Type B pancreatic cell (in vitro differentiated cells): ENCODE data around the gene DOCK1. TPM values are rescaled to one million over a fixed set of nuclear protein-coding genes. Genes with fewer than 3 reads are reported as not detected.

ENCODE experiments used
- DNase-seq: peaks from one replicate; pipeline ENCODE4 v3.0.0; 2021; ENCODE audit warnings: mixed read lengths; ENCODE audit not compliant: unreplicated experiment; ENCODE audit errors: extremely low spot score
- H3K27ac Mint-ChIP-seq: 2 replicates; pipeline ENCODE4 v1.8.0; 2021; ENCODE audit warnings: mild to moderate bottlenecking, mixed read lengths
- H3K27me3 Mint-ChIP-seq: 2 replicates; pipeline ENCODE4 v1.8.0; 2021; ENCODE audit warnings: mixed read lengths
- H3K36me3 Mint-ChIP-seq: 2 replicates; pipeline ENCODE4 v1.8.0; 2021; ENCODE audit warnings: mixed read lengths
- H3K4me1 Mint-ChIP-seq: one replicate; pipeline ENCODE4 v1.8.0; 2021; ENCODE audit warnings: mixed read lengths; ENCODE audit not compliant: unreplicated experiment
- H3K4me3 Mint-ChIP-seq: 2 replicates; pipeline ENCODE4 v1.8.0; 2021; ENCODE audit warnings: mild to moderate bottlenecking, mixed read lengths
- H3K9me3 Mint-ChIP-seq: 2 replicates; pipeline ENCODE4 v1.8.0; 2021; ENCODE audit warnings: mixed read lengths
- total RNA-seq: library from RNA; stranded (reverse); gene quantifications from 2 replicates; pipeline ENCODE4 v1.2.1, GENCODE V29; 2021; ENCODE audit warnings: low replicate concordance
- TF ChIP-seq, protein P1 (sequence below): fragments of 200-600 bp; sonication (generic); conservative IDR thresholded peaks from 2 replicates; pipeline ENCODE4 v1.5.0; 2021; ENCODE audit warnings: antibody characterized with exemption, mild to moderate bottlenecking

Gene DOCK1
- total RNA-seq, 1 donor from 2014 or later, result 67.4 TPM

DNA sequence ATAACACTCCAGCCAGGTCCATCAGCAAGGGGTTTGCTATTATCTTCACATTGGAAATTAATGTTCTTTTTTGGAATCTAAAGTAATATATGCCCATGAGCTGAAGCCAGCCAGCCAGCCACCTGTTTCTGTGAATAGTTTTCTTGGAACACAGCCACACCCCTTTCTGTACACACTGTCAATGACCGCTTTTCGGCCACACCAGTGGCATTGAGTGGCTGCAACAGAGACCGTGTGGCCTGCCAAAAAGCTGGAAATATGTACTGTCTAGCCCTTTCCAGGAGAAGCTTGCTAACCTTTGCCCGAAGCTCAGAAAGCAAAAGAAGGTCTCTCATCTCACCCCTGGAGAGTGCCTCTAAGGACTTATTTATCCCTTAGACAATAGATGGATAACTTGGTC, 545.4 kb downstream of the DOCK1 start:
- Mint-ChIP-seq H3K36me3 (peaks cover 37% of the 10 kb centered on the region), H3K4me3 (no peak overlapping the region), H3K4me1 (no peaks in the 10 kb centered on the region), H3K9me3 (no peaks in the 10 kb centered on the region), H3K27me3 (no peaks in the 10 kb centered on the region), H3K27ac (no peak overlapping the region)
- no peak for DNase-seq
- TF ChIP-seq, protein P1, sequence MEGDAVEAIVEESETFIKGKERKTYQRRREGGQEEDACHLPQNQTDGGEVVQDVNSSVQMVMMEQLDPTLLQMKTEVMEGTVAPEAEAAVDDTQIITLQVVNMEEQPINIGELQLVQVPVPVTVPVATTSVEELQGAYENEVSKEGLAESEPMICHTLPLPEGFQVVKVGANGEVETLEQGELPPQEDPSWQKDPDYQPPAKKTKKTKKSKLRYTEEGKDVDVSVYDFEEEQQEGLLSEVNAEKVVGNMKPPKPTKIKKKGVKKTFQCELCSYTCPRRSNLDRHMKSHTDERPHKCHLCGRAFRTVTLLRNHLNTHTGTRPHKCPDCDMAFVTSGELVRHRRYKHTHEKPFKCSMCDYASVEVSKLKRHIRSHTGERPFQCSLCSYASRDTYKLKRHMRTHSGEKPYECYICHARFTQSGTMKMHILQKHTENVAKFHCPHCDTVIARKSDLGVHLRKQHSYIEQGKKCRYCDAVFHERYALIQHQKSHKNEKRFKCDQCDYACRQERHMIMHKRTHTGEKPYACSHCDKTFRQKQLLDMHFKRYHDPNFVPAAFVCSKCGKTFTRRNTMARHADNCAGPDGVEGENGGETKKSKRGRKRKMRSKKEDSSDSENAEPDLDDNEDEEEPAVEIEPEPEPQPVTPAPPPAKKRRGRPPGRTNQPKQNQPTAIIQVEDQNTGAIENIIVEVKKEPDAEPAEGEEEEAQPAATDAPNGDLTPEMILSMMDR, result no peak

DNA sequence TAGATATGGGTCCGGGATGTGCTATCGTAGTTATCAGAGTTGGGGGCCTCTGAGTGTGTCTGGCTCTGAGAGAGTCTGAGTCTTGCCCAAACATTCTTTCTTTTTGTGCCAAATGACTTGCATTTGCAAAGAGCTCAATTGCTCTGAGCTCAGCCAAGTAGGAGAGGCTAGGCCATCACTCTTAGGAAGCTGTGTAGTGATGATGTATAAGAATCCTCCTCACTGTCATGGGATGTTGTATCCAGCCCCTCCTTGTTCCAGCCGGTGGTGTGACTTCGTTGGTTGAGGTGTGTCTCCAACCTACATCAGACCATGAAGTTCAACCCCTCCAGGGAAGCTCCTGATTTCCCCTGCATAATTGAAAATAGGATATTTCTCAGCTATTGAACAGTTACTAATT, 546.4 kb downstream of the DOCK1 start:
- H3K27ac Mint-ChIP-seq, result no peak overlapping the region
- H3K36me3 Mint-ChIP-seq, result peaks cover 40% of the 10 kb centered on the region
- no peaks in the 10 kb centered on the region for H3K9me3 Mint-ChIP-seq

DNA sequence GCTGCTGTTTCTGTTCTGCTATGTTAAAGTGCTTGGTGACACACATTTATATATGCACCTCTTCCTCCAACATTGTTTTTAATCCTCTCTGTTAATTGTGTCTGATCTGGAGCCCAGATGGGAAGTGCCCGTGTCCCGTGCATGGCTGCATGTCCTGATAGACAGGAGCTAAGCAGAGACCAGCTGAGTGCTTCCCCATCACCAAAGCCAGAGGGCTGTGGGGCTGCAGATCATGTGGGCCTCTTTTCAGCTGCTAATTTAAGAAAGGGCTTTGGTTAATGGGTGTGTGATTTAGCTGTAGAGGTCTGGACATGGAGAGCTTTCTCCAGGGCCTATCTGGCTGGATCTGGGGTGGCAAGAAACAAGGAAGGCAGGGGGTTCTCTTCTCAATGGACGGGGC, 547.3 kb downstream of the DOCK1 start:
- DNase-seq, result no peak
- no peaks in the 10 kb centered on the region for H3K27me3 Mint-ChIP-seq
- TF ChIP-seq, protein P1, result no peak
- H3K4me3 Mint-ChIP-seq, result no peak overlapping the region
- H3K36me3 Mint-ChIP-seq, result peaks cover 31% of the 10 kb centered on the region
- no peaks in the 10 kb centered on the region for H3K9me3 Mint-ChIP-seq
- no peaks in the 10 kb centered on the region for H3K4me1 Mint-ChIP-seq
- H3K27ac Mint-ChIP-seq, result no peak overlapping the region

More for the DNA sequence above, 546.4 kb downstream of the DOCK1 start:
- no peaks in the 10 kb centered on the region for H3K27me3 Mint-ChIP-seq
- no peak for DNase-seq
- no peak overlapping the region for H3K4me3 Mint-ChIP-seq
- TF ChIP-seq, protein P1, result no peak
- no peaks in the 10 kb centered on the region for H3K4me1 Mint-ChIP-seq

DNA sequence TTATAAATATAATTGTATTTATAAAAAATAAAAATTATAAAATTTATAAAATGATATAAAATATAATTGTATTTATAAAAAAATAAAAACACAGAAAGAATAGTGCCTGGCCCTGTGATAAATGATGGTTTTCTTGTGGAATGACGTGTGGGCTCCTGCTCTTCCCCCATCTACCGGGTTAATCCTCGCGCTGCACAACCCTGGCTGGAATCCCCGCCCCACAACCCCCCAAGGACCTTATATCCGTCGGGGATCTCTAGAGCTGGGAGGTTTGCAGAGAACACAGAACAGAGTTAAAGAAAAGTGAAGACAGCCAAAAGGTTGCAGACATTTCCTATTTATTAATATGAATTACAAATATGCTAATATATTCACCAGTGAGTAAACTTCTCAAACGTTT, 548.5 kb downstream of the DOCK1 start:
- TF ChIP-seq, protein P1, result no peak

DNA sequence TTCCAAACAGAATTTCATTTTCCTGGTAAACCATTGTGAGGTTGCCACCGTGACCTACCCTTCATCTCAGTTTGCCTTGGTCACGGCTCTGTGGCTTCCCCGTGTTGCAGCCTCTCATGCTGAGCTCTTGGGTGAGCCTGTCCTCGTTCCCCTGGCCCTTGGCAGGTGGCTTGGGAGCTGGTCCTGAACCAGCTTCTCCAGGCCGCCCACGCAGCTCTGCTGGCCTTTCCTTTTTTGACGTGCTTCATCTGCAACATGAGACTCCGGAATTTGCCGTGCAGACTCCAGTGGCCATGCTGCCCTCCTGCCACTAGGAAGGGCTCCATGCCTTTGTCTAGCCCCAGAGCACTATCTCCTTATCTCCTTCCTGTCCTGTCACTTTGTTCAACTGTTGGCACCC, 550.9 kb downstream of the DOCK1 start:
- Mint-ChIP-seq H3K27ac (no peak overlapping the region), H3K4me3 (no peak overlapping the region), H3K36me3 (peaks cover 14% of the 10 kb centered on the region), H3K27me3 (no peaks in the 10 kb centered on the region), H3K9me3 (no peaks in the 10 kb centered on the region), H3K4me1 (no peaks in the 10 kb centered on the region)
- TF ChIP-seq, protein P1, result no peak
- DNase-seq, result no peak

More for the DNA sequence above, 548.5 kb downstream of the DOCK1 start:
- H3K4me3 Mint-ChIP-seq, result no peak overlapping the region
- H3K4me1 Mint-ChIP-seq, result no peaks in the 10 kb centered on the region
- DNase-seq, result no peak
- H3K27me3 Mint-ChIP-seq, result no peaks in the 10 kb centered on the region
- H3K36me3 Mint-ChIP-seq, result peaks cover 28% of the 10 kb centered on the region
- H3K9me3 Mint-ChIP-seq, result no peaks in the 10 kb centered on the region
- H3K27ac Mint-ChIP-seq, result no peak overlapping the region
